Measurements from ENCODE around the gene TRMO. TPM values are rescaled to one million over a fixed set of nuclear protein-coding genes. Genes with fewer than 3 reads are reported as not detected.

TRMO gene
- total and polyA plus RNA-seq, 9 of the 15 experiments (the other 6 are each of a cell fraction or from before 2014, with no cell fraction given), result 5.6 to 22.4 (median 16.2) TPM

GRCh38 chr9:97954550-97954989 lies 32.3 kb upstream of the TRMO start (continued):
- TF ChIP-seq ATF1 (CRISPR knock-in tag; IDR thresholded peaks at IDR 0.05) (no peak), ATF1 (tag; IDR thresholded peaks at IDR 0.05) (0 out of 2 replicates have a peak, but pooled peaks have one; percentile 30), SUPT5H (IDR thresholded peaks at IDR 0.05) (no peak), SMAD4 (CRISPR knock-in tag; conservative IDR thresholded peaks at IDR 0.05) (peak; percentile 71), HDGF (IDR thresholded peaks at IDR 0.05) (no peak), SMAD3 (CRISPR knock-in tag; conservative IDR thresholded peaks at IDR 0.05) (no peak), HMBOX1 (IDR thresholded peaks at IDR 0.05) (peak; percentile 90), NR2F6 (CRISPR knock-in tag; IDR thresholded peaks at IDR 0.05) (no peak), KAT7 (CRISPR knock-in tag; IDR thresholded peaks at IDR 0.05; ENCODE audit: borderline replicate concordance) (no peak), RAD51 (IDR thresholded peaks at IDR 0.05; ENCODE audit: borderline replicate concordance, low read depth) (0 out of 2 replicates have a peak, but pooled peaks have one; percentile 8), CSDE1 (IDR thresholded peaks at IDR 0.05) (no peak), ZNF395 (CRISPR knock-in tag; IDR thresholded peaks at IDR 0.05) (no peak), ZNF77 (CRISPR knock-in tag; IDR thresholded peaks at IDR 0.05) (no peak), ARNT (IDR thresholded peaks at IDR 0.05) (0 out of 4 replicates have a peak, but pooled peaks of 1 of the 2 experiments have one; percentile 30), ZNF431 (CRISPR knock-in tag; IDR thresholded peaks at IDR 0.05) (peak; percentile 25; the same call in 1 of the 2 replicates), SNIP1 (IDR thresholded peaks at IDR 0.05; ENCODE audit: low read depth) (no peak), MAZ (CRISPR knock-in tag; conservative IDR thresholded peaks at IDR 0.05 in 1 of 2, IDR thresholded peaks at IDR 0.05 in 1 of 2) (peak in 1 of 2 experiments; percentile 56; a peak in 1 of 4 replicates), EHMT2 (IDR thresholded peaks at IDR 0.05) (peak; percentile 43; the same call in 1 of the 2 replicates), SP1 (CRISPR knock-in tag; IDR thresholded peaks at IDR 0.05) (peak; percentile 49; the same call in 1 of the 2 replicates), ZNF253 (CRISPR knock-in tag; conservative IDR thresholded peaks at IDR 0.05) (no peak), TRIM28 (IDR thresholded peaks at IDR 0.05) (no peak), ZNF449 (CRISPR knock-in tag; IDR thresholded peaks at IDR 0.05) (no peak), BRD9 (IDR thresholded peaks at IDR 0.05; ENCODE audit: low read depth, partially characterized antibody) (peak; percentile 88), ZNF778 (CRISPR knock-in tag; IDR thresholded peaks at IDR 0.05) (no peak), BRD4 (IDR thresholded peaks at IDR 0.05) (no peak), HNRNPL (IDR thresholded peaks at IDR 0.05; ENCODE audit: low read depth, low read length) (no peak), ZNF280A (IDR thresholded peaks at IDR 0.05; ENCODE audit: low read depth, partially characterized antibody) (no peak)
